ENCODE data around the gene MAML3. TPM values are rescaled to one million over a fixed set of nuclear protein-coding genes. Genes with fewer than 3 reads are reported as not detected.

MAML3 gene
- total RNA-seq, 1 donor from 2014 or later, result 0.79 TPM

DNA sequence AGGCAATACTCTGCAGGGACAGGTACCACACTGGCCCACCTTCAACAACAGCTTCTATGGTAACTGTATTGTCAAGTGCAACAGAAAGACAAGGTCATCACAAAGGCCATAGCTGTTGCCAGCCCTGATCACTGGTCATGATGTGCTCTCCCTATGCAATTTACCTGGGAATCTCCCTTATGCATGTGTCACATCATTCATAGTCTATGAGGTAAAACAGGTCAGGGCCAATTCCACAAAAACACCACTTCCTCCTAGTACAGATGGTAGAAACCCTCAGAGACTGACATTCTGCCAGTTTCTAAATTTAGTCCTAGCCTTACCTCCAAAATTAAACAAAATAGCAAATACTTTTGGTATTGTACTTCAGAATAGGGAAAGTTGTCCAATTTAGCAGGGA lies 355.5 kb downstream of the MAML3 start:
- no peaks in the 10 kb centered on the region for H3K36me3 ChIP-seq (ENCODE audit: control insufficient read depth, insufficient read depth, low read length)
- DNase-seq (ENCODE audit: low read depth), result peak; percentile 72
- H3K4me3 ChIP-seq (ENCODE audit: low read depth, low read length), result no peak overlapping the region
- no peak for FAIRE-seq
- TF ChIP-seq, protein P1, sequence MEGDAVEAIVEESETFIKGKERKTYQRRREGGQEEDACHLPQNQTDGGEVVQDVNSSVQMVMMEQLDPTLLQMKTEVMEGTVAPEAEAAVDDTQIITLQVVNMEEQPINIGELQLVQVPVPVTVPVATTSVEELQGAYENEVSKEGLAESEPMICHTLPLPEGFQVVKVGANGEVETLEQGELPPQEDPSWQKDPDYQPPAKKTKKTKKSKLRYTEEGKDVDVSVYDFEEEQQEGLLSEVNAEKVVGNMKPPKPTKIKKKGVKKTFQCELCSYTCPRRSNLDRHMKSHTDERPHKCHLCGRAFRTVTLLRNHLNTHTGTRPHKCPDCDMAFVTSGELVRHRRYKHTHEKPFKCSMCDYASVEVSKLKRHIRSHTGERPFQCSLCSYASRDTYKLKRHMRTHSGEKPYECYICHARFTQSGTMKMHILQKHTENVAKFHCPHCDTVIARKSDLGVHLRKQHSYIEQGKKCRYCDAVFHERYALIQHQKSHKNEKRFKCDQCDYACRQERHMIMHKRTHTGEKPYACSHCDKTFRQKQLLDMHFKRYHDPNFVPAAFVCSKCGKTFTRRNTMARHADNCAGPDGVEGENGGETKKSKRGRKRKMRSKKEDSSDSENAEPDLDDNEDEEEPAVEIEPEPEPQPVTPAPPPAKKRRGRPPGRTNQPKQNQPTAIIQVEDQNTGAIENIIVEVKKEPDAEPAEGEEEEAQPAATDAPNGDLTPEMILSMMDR (IDR thresholded peaks at IDR 0.05; ENCODE audit: insufficient read depth, low read length, severe bottlenecking), result no peak
- H3K27me3 ChIP-seq (ENCODE audit: control insufficient read depth, insufficient read depth, low read length), result no peaks in the 10 kb centered on the region

DNA sequence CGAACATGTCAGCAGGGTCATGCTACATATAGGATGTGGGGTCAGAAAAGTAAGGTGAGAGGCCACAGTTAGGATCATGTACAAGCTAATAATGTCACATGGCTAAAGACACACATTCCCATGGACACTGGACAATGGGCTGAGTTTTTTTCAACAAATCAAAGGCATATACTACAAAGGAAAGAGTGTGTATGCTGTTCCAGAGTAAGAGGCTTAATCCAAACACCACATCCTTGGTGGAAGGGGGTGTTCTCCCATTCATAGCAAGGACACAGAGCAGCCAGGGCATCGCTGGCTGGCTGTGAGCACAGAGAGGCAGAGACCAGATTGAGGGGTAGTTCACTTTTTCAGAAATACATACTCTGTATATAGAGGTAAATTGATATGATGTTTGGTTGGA lies 356.7 kb downstream of the MAML3 start:
- no peak for DNase-seq (ENCODE audit: low read depth)
- no peak for FAIRE-seq
- TF ChIP-seq, protein P1 (IDR thresholded peaks at IDR 0.05; ENCODE audit: insufficient read depth, low read length, severe bottlenecking), result no peak
- Histone ChIP-seq H3K27me3 (ENCODE audit: control insufficient read depth, insufficient read depth, low read length) (no peaks in the 10 kb centered on the region), H3K4me3 (ENCODE audit: low read depth, low read length) (no peak overlapping the region), H3K36me3 (ENCODE audit: control insufficient read depth, insufficient read depth, low read length) (no peaks in the 10 kb centered on the region)

DNA sequence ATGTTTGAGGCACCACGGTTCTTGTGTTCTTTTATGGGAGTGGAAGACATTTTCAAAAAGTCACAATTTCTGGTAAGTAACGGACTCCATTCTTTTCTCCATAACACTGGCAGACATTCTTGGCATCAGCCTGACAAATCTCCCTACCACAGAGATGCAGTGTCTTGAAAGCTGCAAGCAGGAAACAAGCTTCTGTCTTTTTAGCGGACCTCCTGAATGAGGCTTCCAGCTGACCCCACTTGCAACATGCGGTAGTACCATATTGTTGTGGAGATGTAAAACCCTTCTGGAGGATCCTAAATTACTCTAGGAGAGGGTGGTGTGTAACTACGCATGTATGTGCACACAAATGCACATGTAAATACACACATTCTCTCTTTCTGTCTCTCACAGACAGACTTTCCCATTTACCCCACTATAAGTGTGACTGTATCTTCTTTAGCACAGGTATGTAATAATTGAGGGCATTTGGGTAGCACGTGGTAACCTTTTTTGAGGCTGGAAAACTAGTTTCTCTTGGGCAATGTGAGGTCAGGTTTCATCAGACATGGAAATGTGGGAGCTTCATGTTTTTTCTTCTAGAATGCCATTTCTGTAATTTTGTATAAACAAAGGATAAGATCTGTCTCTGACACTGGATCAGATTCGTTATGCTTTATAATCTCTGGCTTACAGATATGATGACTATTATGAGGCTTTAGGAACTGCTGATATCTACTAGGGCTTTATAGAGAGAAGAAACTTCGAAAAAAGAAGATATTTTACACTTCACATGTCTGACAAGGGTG lies 358.3 kb downstream of the MAML3 start:
- Histone ChIP-seq H3K4me3 (ENCODE audit: low read depth, low read length) (no peak overlapping the region), H3K36me3 (ENCODE audit: control insufficient read depth, insufficient read depth, low read length) (no peaks in the 10 kb centered on the region), H3K27me3 (ENCODE audit: control insufficient read depth, insufficient read depth, low read length) (no peaks in the 10 kb centered on the region)
- TF ChIP-seq, protein P1 (IDR thresholded peaks at IDR 0.05; ENCODE audit: insufficient read depth, low read length, severe bottlenecking), result no peak
- DNase-seq (ENCODE audit: low read depth), result no peak
- FAIRE-seq, result no peak

DNA sequence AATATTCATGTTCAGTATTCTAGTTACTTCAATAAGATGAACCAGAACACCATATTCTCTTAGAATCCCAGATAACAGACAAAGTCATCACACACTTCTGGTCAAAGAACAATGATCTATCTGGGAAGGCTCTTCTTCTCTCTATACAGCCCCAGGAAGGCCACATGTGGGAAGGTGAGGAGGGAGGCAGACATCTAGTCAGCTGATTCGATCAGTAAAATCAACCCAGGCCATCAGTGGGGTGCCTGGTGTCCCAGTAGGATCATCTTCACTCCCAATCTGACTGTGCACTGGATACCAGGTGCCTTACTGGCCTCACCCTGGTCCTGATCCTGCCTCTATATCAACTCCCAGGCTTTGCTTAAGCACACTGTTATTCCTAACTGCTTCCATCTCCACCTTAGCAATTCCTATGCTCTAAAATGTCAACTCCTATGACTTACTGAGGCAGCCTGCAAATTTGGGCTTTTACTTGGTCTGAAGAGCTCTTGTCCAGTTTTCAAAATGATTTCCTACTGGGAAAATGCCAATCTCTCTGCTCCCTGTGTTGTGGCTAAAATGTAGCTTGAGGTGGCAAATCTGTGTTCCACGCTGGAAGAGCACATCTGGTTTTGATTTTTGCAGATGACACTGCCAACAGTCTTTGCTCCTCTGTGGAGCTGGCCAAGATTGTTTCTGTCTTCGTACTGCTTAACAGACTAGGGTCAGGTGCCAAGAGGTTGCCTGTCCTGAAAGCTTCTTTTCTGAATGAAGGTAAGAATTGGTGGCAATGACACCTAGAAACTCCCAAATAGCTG lies 359.6 kb downstream of the MAML3 start:
- Histone ChIP-seq H3K27me3 (ENCODE audit: control insufficient read depth, insufficient read depth, low read length) (no peaks in the 10 kb centered on the region), H3K36me3 (ENCODE audit: control insufficient read depth, insufficient read depth, low read length) (no peaks in the 10 kb centered on the region), H3K4me3 (ENCODE audit: low read depth, low read length) (no peak overlapping the region)
- DNase-seq (ENCODE audit: low read depth) (no peak), FAIRE-seq (no peak)
- TF ChIP-seq, protein P1 (IDR thresholded peaks at IDR 0.05; ENCODE audit: insufficient read depth, low read length, severe bottlenecking), result no peak

DNA sequence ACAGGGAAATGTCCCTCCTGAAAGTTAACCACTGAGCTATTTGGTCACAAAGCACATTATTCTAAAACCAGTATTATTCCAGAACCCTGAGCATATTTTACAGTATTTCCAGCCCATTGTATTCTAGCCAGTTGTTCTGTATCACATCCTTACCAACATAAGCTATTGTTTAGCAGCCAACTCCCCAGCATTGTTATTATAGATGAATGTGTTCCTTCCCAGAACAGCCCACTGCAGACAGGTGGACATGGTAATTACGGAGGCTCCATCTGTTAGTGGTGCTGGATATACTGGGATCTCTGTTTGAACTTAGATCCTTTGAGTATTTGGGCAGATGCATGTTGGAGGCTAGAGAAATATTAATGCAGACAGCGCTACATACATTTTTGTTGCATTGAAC lies 362.3 kb downstream of the MAML3 start:
- DNase-seq (ENCODE audit: low read depth) (no peak), FAIRE-seq (no peak)
- TF ChIP-seq, protein P1 (IDR thresholded peaks at IDR 0.05; ENCODE audit: insufficient read depth, low read length, severe bottlenecking), result no peak
- Histone ChIP-seq H3K36me3 (ENCODE audit: control insufficient read depth, insufficient read depth, low read length) (no peaks in the 10 kb centered on the region), H3K4me3 (ENCODE audit: low read depth, low read length) (no peak overlapping the region), H3K27me3 (ENCODE audit: control insufficient read depth, insufficient read depth, low read length) (no peaks in the 10 kb centered on the region)

All from bronchial epithelial cell (primary cell).